IgD-negative memory B cell (primary cell): ENCODE data around the gene DNM3. TPM values are rescaled to one million over a fixed set of nuclear protein-coding genes. Genes with fewer than 3 reads are reported as not detected.

Source experiments
- H3K27ac Mint-ChIP-seq, 3 donors: one replicate each; pipeline ENCODE4 v1.8.0; 2020 to 2022; ENCODE audit warnings: mild to moderate bottlenecking in 3 of 3, mixed read lengths in 3 of 3, moderate library complexity in 1 of 3
- H3K27me3 Mint-ChIP-seq: one replicate; pipeline ENCODE4 v1.8.0; 2021; ENCODE audit warnings: mixed read lengths
- H3K36me3 Mint-ChIP-seq: one replicate; pipeline ENCODE4 v1.8.0; 2020; ENCODE audit warnings: mild to moderate bottlenecking, mixed read lengths
- H3K4me1 Mint-ChIP-seq, 3 donors: one replicate each; pipeline ENCODE4 v1.8.0; 2020 to 2022; ENCODE audit warnings: mixed read lengths in 3 of 3, mild to moderate bottlenecking in 1 of 3
- H3K4me3 Mint-ChIP-seq, 4 donors: one replicate each; pipeline ENCODE4 v1.8.0; 2020 to 2022; ENCODE audit warnings: mild to moderate bottlenecking in 4 of 4, mixed read lengths in 4 of 4, moderate library complexity in 3 of 4
- H3K9me3 Mint-ChIP-seq, 3 donors: one replicate each; pipeline ENCODE4 v1.8.0; 2020 to 2021; ENCODE audit warnings: mixed read lengths in 3 of 3, mild to moderate bottlenecking in 1 of 3
- polyA plus RNA-seq: library from polyadenylated mRNA; unstranded; fragments of 300-500 nt; fragmentation: Illumina TruSeq; gene quantifications from one replicate; pipeline ENCODE4 v1.2.3, GENCODE V29; 2021

Gene DNM3
- polyA plus RNA-seq, 1 donor from 2014 or later = 0.39 TPM

DNA sequence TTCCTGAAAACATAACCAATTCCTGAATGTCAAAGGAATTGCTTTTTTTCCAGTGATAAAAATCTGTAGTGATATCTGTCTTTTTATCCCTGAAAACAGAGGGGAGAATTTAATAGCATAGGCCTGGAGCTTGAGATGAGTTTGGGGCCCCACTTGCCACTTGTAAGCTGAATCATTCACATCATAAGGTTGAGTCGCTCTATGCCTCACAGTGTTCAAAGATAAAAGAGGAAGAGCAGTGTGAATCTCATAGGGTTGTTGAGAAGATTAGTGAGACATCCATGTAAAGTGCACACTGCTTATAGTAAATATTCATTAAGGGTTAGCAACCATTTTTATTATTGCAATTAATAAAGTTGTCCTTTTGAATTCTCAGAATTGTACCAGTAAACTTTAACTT is 271.3 kb downstream of the DNM3 start:
- H3K4me1 Mint-ChIP-seq = peaks cover 4 to 9% (median 4%) of the 10 kb centered on the region in 3 donors
- H3K27me3 Mint-ChIP-seq = peaks cover 1% of the 10 kb centered on the region

DNA sequence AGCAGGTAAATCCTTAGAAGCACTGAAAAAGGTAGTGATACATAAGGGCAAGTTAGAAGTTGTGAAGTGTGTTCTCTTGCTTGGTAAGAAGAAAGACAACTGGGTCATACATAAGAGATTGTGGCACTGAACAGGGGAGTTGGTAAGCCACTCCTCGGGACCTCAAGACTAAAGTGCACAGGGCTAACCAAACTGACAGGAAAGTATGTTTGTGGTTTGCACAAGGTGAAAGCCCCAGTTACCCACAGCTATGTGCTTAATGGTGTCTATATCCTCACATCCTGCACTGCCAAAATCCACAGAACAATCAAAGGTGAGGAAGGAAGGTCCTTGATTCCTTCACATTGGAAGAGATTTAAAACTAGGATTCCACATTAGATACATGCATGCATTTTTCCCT is 276.5 kb downstream of the DNM3 start:
- Mint-ChIP-seq H3K4me3 (peak overlapping the region in 2 of 4 donors; percentile 55 to 74), H3K27ac (peak overlapping the region in 2 of 3 donors; percentile 14 to 69)

More for the DNA sequence above, 271.3 kb downstream of the DNM3 start:
- peaks cover 0 to 3% (median 3%) of the 10 kb centered on the region in 3 donors for H3K9me3 Mint-ChIP-seq
- H3K4me3 Mint-ChIP-seq = no peak overlapping the region
- no peak overlapping the region for H3K27ac Mint-ChIP-seq
- no peaks in the 10 kb centered on the region for H3K36me3 Mint-ChIP-seq

DNA sequence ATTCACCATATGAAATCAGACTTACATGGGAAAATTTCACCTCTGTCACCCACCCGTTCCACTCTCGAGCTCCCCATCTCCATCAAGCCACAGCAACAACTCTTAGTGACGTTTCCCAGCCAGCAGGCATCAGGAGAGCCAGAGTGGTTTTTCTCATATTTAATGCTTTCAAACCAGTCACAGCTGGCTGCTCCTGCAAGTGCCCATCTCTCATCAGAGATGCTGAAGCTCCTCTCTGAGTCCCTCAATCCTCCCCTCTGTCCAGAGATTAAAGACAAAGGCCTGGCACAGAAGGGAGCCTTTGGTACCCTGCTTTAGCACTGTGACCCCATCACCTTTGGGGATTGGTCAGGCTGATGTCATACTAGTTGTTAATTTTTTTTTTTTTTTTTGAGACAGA is 277.3 kb downstream of the DNM3 start:
- H3K36me3 Mint-ChIP-seq = peaks cover 2% of the 10 kb centered on the region
- no peaks in the 10 kb centered on the region for H3K27me3 Mint-ChIP-seq
- H3K4me1 Mint-ChIP-seq = peaks cover 24 to 29% (median 29%) of the 10 kb centered on the region in 3 donors
- H3K9me3 Mint-ChIP-seq = peaks cover 0 to 4% (median 3%) of the 10 kb centered on the region in 3 donors
- H3K27ac Mint-ChIP-seq = peak overlapping the region in 1 of 3 donors; percentile 20
- H3K4me3 Mint-ChIP-seq = peak overlapping the region in 1 of 4 donors; percentile 8

More for the DNA sequence above, 276.5 kb downstream of the DNM3 start:
- Mint-ChIP-seq H3K27me3 (no peaks in the 10 kb centered on the region), H3K36me3 (no peaks in the 10 kb centered on the region), H3K4me1 (peaks cover 24 to 29% (median 29%) of the 10 kb centered on the region in 3 donors), H3K9me3 (peaks cover 0 to 4% (median 3%) of the 10 kb centered on the region in 3 donors)

- peak overlapping the region in 2 of 3 donors; percentile 13 to 54 for H3K27ac Mint-ChIP-seq
- H3K4me3 Mint-ChIP-seq = no peak overlapping the region
Observed at GRCh38 chr1:172119184-172119583, 277.9 kb downstream of the DNM3 start.

GRCh38 chr1:172120381-172120780 is 279.1 kb downstream of the DNM3 start:
- Mint-ChIP-seq H3K27ac (no peak overlapping the region), H3K36me3 (peaks cover 2% of the 10 kb centered on the region), H3K27me3 (no peaks in the 10 kb centered on the region), H3K9me3 (peaks cover 0 to 4% (median 3%) of the 10 kb centered on the region in 3 donors), H3K4me3 (no peak overlapping the region), H3K4me1 (peaks cover 23 to 29% (median 24%) of the 10 kb centered on the region in 3 donors)

More at GRCh38 chr1:172119184-172119583, 277.9 kb downstream of the DNM3 start:
- Mint-ChIP-seq H3K36me3 (peaks cover 2% of the 10 kb centered on the region), H3K4me1 (peaks cover 24 to 29% (median 24%) of the 10 kb centered on the region in 3 donors), H3K9me3 (peaks cover 0 to 4% (median 3%) of the 10 kb centered on the region in 3 donors), H3K27me3 (no peaks in the 10 kb centered on the region)

GRCh38 chr1:172121081-172121717 is 279.9 kb downstream of the DNM3 start:
- Mint-ChIP-seq H3K27me3 (no peaks in the 10 kb centered on the region), H3K9me3 (peaks cover 1 to 4% (median 3%) of the 10 kb centered on the region in 3 donors), H3K4me3 (peak overlapping the region in 1 of 4 donors; percentile 52), H3K4me1 (peaks cover 23 to 29% (median 24%) of the 10 kb centered on the region in 3 donors), H3K27ac (no peak overlapping the region), H3K36me3 (peaks cover 2% of the 10 kb centered on the region)

GRCh38 chr1:172122381-172122780 is 281.1 kb downstream of the DNM3 start:
- H3K36me3 Mint-ChIP-seq = peaks cover 3% of the 10 kb centered on the region
- peaks cover 1 to 2% (median 2%) of the 10 kb centered on the region in 3 donors for H3K9me3 Mint-ChIP-seq
- H3K4me1 Mint-ChIP-seq = peaks cover 21 to 27% (median 21%) of the 10 kb centered on the region in 3 donors
- no peak overlapping the region for H3K27ac Mint-ChIP-seq
- no peaks in the 10 kb centered on the region for H3K27me3 Mint-ChIP-seq
- no peak overlapping the region for H3K4me3 Mint-ChIP-seq

DNA sequence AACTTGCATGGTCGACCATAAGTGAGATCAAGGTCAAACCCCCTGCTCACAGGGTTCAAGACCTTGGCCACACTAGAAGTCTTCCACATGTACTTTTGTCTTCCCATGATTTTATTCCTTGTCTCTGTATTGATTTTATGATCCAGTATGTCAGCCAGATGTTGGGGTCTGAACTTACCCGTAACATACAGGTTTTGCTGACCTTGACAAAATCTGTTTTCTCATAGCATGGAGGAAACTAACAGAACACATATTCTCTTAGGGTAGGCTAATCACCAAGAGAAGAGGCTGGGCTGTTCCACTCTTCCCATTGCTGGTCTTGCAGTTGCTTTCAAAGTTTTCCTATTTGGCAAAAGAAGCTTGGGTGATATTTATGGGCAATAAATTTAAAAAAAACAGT is 284.0 kb downstream of the DNM3 start:
- peaks cover 0 to 7% (median 5%) of the 10 kb centered on the region in 3 donors for H3K9me3 Mint-ChIP-seq

DNA sequence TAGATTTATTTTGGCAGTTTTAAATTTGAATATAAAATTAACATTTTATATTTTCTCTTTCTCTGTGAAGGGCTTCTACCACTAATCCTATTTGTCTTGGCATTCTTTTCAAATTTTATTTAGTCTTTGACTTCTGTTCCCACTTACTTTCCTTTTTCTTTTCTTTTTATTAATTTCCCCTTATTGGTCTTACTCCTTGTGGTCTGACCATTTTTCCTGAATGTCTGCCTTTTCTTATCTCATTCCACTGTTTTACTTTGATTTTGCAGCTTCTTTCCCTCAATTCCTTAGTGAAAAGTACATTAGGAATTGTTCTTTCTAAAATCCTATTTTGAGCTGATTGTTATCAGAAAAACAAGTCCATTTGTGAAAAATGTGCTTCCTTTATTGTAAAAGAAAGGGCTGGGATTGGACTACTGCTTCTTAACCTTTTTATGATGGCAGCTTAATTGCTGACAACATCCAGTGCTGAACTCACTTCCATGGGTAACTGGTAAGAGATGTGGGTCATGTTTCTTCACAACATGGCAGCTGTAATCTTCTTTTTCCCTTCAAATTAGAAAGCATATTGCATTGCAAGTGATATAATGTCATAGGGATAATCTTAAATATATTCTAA is 284.6 kb downstream of the DNM3 start:
- Mint-ChIP-seq H3K4me1 (peaks cover 0 to 2% (median 1%) of the 10 kb centered on the region in 3 donors), H3K27me3 (peaks cover 3% of the 10 kb centered on the region), H3K9me3 (peaks cover 0 to 7% (median 5%) of the 10 kb centered on the region in 3 donors), H3K27ac (no peak overlapping the region), H3K4me3 (no peak overlapping the region), H3K36me3 (peaks cover 6% of the 10 kb centered on the region)

More for the DNA sequence above, 284.0 kb downstream of the DNM3 start:
- H3K27me3 Mint-ChIP-seq = peaks cover 3% of the 10 kb centered on the region
- H3K4me3 Mint-ChIP-seq = no peak overlapping the region
- H3K4me1 Mint-ChIP-seq = peaks cover 2 to 4% (median 3%) of the 10 kb centered on the region in 3 donors
- H3K27ac Mint-ChIP-seq = no peak overlapping the region
- peaks cover 6% of the 10 kb centered on the region for H3K36me3 Mint-ChIP-seq

GRCh38 chr1:172132836-172133235 is 291.5 kb downstream of the DNM3 start:
- Mint-ChIP-seq H3K4me1 (peaks cover 12 to 20% (median 17%) of the 10 kb centered on the region in 3 donors), H3K27ac (no peak overlapping the region), H3K9me3 (peaks cover 0 to 7% (median 2%) of the 10 kb centered on the region in 3 donors), H3K4me3 (no peak overlapping the region), H3K36me3 (peaks cover 4% of the 10 kb centered on the region), H3K27me3 (peaks cover 3% of the 10 kb centered on the region)

DNA sequence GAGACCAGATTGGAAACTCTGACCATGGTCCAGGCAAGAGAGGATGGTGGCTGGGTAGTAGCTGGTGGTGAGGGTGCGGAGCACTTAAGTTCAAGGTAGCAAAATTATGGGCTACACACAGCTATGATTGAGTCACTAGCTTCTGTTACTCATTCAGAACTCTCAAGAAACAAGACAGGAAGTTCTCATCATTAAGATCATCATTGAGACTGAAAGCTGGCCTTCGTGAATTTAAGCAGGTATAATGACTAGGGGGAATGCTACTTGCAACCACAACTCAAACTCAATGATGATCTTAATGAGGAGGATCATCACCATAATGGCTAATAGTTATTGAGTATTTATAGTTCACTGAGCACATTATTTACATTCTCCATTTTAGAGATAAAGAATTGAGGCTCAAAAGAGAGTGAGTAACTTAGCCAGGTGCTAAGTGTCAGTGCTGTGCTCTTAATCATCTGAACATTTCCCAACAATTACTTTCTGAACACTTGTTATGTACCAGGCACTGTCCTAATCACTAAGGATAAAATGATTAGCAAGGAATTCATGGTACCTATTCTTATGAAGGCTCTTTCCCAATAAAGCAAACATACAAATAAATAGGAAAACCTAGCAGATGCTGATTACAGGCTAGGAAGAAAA is 292.9 kb downstream of the DNM3 start:
- Mint-ChIP-seq H3K27me3 (no peaks in the 10 kb centered on the region), H3K4me1 (peaks cover 12 to 20% (median 17%) of the 10 kb centered on the region in 3 donors), H3K36me3 (peaks cover 2% of the 10 kb centered on the region), H3K9me3 (peaks cover 0 to 6% (median 0%) of the 10 kb centered on the region in 3 donors), H3K27ac (no peak overlapping the region), H3K4me3 (no peak overlapping the region)

DNA sequence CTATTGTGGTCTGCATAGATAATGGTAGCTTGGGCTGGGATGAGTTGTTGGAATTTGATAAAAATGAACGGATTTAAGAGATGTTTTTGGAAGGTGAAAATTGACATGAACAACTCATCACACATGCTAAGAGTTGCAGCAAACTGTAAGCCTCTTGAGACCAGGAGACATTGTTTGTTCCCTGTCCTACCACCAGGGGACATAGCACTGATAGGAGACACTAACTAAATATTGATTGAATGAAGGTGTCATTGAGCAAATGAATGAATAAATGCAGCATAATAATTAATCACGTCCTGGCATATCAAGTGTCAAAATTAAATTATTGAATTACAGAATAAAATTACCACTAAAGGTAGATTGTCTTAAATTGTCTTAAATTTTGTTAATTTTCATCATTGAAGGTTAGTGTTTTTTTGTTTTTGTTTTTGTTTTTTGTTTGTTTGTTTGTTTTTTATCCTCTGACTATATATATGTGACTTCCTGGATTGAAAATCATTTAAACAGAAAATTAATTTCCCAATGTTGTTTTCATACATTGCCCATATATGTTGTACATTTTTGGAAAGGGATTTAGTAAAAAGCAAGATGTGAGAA is 293.9 kb downstream of the DNM3 start:
- Mint-ChIP-seq H3K27ac (no peak overlapping the region), H3K4me3 (no peak overlapping the region), H3K9me3 (no peaks in the 10 kb centered on the region), H3K36me3 (peaks cover 2% of the 10 kb centered on the region), H3K27me3 (no peaks in the 10 kb centered on the region), H3K4me1 (peaks cover 10 to 20% (median 17%) of the 10 kb centered on the region in 3 donors)

GRCh38 chr1:172135978-172136610 is 294.8 kb downstream of the DNM3 start:
- H3K27ac Mint-ChIP-seq = no peak overlapping the region
- no peaks in the 10 kb centered on the region for H3K27me3 Mint-ChIP-seq
- no peak overlapping the region for H3K4me3 Mint-ChIP-seq
- H3K4me1 Mint-ChIP-seq = peaks cover 10 to 20% (median 17%) of the 10 kb centered on the region in 3 donors
- no peaks in the 10 kb centered on the region for H3K9me3 Mint-ChIP-seq
- peaks cover 2% of the 10 kb centered on the region for H3K36me3 Mint-ChIP-seq

DNA sequence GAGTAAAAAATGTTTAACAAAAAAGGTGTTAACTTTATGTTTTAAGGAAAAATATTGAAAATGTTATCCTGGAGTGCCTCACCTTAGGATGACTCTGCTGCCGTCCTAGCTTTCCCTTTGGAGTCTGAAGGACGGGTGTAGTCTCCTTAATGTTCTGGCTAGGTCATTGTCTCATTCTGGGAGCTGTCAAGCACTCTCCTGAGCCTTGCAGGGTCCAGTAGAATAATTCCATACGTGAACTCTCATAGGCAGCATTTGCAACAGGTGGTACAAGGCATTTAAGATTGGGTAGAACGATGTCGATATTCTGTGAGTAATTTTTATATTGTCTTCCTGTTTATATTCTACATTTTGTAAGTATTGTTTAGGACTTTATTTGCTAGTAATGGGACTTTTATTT is 295.6 kb downstream of the DNM3 start:
- Mint-ChIP-seq H3K36me3 (peaks cover 2% of the 10 kb centered on the region), H3K4me1 (peaks cover 10 to 20% (median 17%) of the 10 kb centered on the region in 3 donors), H3K9me3 (no peaks in the 10 kb centered on the region), H3K27me3 (no peaks in the 10 kb centered on the region), H3K27ac (no peak overlapping the region), H3K4me3 (no peak overlapping the region)
